Hepatocyte (in vitro differentiated cells): ENCODE data around the gene CAMKK1. TPM values are rescaled to one million over a fixed set of nuclear protein-coding genes. Genes with fewer than 3 reads are reported as not detected.
A peak's percentile ranks its signal among the peaks of the same experiment; 100 is the strongest.

ENCODE experiments used
- DNase-seq: peaks from one replicate; pipeline ENCODE4 v3.0.0-alpha.2; 2016; ENCODE audit warnings: low spot score
- H2AFZ ChIP-seq: fragments of 200-600 bp; sonication (generic); 2 replicates; pipeline ENCODE4 v1.6.0; 2016; ENCODE audit warnings: antibody characterized with exemption, mild to moderate bottlenecking
- H3K27ac ChIP-seq: fragments of 200-600 bp; sonication (generic); 2 replicates; pipeline ENCODE4 v1.5.1; 2016; ENCODE audit warnings: mild to moderate bottlenecking
- H3K27me3 ChIP-seq: fragments of 200-600 bp; sonication (generic); 2 replicates; pipeline ENCODE4 v1.6.1; 2016
- H3K36me3 ChIP-seq: fragments of 200-600 bp; sonication (generic); replicated peaks from 2 replicates; pipeline ENCODE4 v1.5.1; 2016; ENCODE audit warnings: low read depth; ENCODE audit not compliant: insufficient read depth
- H3K4me1 ChIP-seq: fragments of 200-600 bp; sonication (generic); 2 replicates; pipeline ENCODE4 v1.5.1; 2016; ENCODE audit warnings: mild to moderate bottlenecking, moderate library complexity; ENCODE audit not compliant: insufficient read depth
- H3K4me2 ChIP-seq: fragments of 200-600 bp; sonication (generic); 2 replicates; pipeline ENCODE4 v1.6.0; 2016
- H3K4me3 ChIP-seq: fragments of 200-600 bp; sonication (generic); 2 replicates; pipeline ENCODE4 v1.5.1; 2016; ENCODE audit warnings: mild to moderate bottlenecking
- H3K79me2 ChIP-seq: fragments of 200-600 bp; sonication (generic); 2 replicates; pipeline ENCODE4 v1.6.0; 2017; ENCODE audit warnings: mild to moderate bottlenecking
- H3K9me2 ChIP-seq: fragments of 200-600 bp; sonication (generic); replicated peaks from 2 replicates; pipeline ENCODE4 v1.6.0; 2017; ENCODE audit warnings: mild to moderate bottlenecking; ENCODE audit not compliant: insufficient read depth
- H3K9me3 ChIP-seq: fragments of 200-600 bp; sonication (generic); 2 replicates; pipeline ENCODE4 v1.5.1; 2016; ENCODE audit warnings: low read depth, mild to moderate bottlenecking
- H4K20me1 ChIP-seq: fragments of 200-600 bp; sonication (generic); 2 replicates; pipeline ENCODE4 v1.6.0; 2016; ENCODE audit warnings: mild to moderate bottlenecking; ENCODE audit not compliant: insufficient read depth, poor library complexity, severe bottlenecking
- EZH2 ChIP-seq: fragments of 200-600 bp; sonication (generic); IDR thresholded peaks from 2 replicates; pipeline ENCODE4 v1.6.1; 2016; ENCODE audit warnings: antibody characterized with exemption, mild to moderate bottlenecking, borderline replicate concordance
- EZH2phosphoT487 ChIP-seq: fragments of 200-600 bp; sonication (generic); IDR thresholded peaks from one replicate; pipeline ENCODE4 v1.6.1; 2018; ENCODE audit warnings: antibody characterized with exemption, mild to moderate bottlenecking, low read depth, moderate library complexity; ENCODE audit not compliant: unreplicated experiment, severe bottlenecking
- WGBS: methylation state at CpG from one replicate; pipeline ENCODE4 v1.1.6; 2016; ENCODE audit warnings: low lambda C conversion rate; ENCODE audit errors: missing lambda C conversion rate; 5-methylcytosine and 5-hydroxymethylcytosine counted together
- polyA plus RNA-seq: library from polyadenylated mRNA; unstranded; fragments of >200 nt; fragmentation: Nextera tagmentation; extraction: Ambion mirVana; gene quantifications from 2 replicates; pipeline ENCODE4 v1.2.1, GENCODE V29; 2016
- total RNA-seq: library from RNA; depleted of rRNA; stranded (reverse); fragments of >200 nt; gene quantifications from 2 replicates; pipeline ENCODE4 v1.2.3, GENCODE V29; 2014
- TF ChIP-seq, protein P1 (sequence below): fragments of 200-600 bp; sonication (generic); IDR thresholded peaks from 2 replicates; pipeline ENCODE4 v1.5.1; 2016; ENCODE audit warnings: antibody characterized with exemption, mild to moderate bottlenecking; ENCODE audit not compliant: poor library complexity

Gene CAMKK1
- total and polyA plus RNA-seq, 2 experiments from 2014 or later = 4.4 to 5.1 TPM

DNA sequence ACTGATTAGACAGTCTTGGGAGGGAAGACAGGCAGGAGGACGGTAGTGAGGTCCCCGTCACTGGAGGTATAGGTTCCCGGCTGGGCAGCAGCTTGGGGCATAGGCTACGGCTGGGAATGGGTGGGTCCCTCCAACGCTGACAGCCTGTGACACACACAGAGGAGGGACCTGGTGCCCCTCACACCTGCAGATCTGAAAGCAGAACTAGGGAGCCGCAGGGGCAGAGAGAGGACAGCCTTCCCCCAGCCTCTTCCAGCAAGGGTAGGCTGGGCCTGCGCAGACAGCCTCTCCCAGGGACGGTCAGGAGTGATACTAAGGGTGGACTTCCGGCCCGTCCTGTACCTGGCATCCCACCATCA lies 21.4 kb upstream of the CAMKK1 start:
- H3K27ac ChIP-seq = no peak overlapping the region
- DNase-seq = no peak

DNA sequence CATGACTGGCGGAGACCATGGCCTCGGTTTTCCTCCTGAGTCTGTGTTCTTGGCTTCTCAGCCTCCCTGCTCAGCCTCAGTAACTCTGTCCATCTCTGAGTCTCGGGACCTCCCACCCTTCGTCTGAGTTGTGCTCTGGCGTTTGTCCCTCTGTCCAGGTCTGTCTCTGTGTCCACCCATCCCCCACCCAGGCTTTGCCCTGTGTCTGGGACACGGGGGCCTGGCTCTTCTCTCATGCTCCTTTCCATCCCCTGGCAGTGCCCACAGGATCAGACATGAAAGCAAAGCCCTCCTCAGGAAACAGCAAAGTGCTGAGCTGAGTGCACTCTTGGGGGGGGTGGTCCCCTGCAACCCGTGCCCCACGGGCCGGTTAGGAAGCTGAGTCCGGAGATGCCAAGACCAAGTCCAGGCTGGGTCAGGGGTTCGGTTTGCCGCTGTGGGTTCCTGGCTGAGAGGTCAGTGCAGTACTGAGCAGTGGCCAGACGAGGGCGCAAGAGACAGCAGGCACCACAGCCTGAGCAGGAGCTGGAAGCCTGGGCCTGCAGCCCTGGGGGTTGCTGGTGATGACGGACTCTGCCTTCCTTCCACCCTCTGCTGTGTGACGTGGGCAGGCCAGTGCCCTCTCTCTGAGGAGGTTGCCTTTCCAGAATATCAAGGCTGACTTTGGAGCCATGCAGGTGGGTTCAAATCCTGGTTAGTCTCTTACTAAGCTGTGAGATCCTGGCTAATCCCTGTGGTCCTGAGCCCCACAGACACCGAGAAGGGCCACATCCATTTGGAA lies 20.9 kb upstream of the CAMKK1 start:
- Histone ChIP-seq H3K9me3 (no peaks in the 10 kb centered on the region), H3K27me3 (no peaks in the 10 kb centered on the region), H3K79me2 (no peaks in the 10 kb centered on the region), H3K4me1 (peaks cover 17% of the 10 kb centered on the region), H2AFZ (no peak overlapping the region), H3K4me2 (no peak overlapping the region), H4K20me1 (no peaks in the 10 kb centered on the region), H3K9me2 (no peaks in the 10 kb centered on the region), H3K27ac (no peak overlapping the region), H3K36me3 (no peaks in the 10 kb centered on the region), H3K4me3 (no peak overlapping the region)
- no peak for TF ChIP-seq EZH2
- TF ChIP-seq, protein P1, sequence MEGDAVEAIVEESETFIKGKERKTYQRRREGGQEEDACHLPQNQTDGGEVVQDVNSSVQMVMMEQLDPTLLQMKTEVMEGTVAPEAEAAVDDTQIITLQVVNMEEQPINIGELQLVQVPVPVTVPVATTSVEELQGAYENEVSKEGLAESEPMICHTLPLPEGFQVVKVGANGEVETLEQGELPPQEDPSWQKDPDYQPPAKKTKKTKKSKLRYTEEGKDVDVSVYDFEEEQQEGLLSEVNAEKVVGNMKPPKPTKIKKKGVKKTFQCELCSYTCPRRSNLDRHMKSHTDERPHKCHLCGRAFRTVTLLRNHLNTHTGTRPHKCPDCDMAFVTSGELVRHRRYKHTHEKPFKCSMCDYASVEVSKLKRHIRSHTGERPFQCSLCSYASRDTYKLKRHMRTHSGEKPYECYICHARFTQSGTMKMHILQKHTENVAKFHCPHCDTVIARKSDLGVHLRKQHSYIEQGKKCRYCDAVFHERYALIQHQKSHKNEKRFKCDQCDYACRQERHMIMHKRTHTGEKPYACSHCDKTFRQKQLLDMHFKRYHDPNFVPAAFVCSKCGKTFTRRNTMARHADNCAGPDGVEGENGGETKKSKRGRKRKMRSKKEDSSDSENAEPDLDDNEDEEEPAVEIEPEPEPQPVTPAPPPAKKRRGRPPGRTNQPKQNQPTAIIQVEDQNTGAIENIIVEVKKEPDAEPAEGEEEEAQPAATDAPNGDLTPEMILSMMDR = peak; percentile 92
- peak; percentile 85 for DNase-seq
- WGBS = 35% methylated on average over 17 of the region's 17 CpGs

More for the DNA sequence above, 21.4 kb upstream of the CAMKK1 start:
- 97% methylated on average over 10 of the region's 10 CpGs for WGBS
- Histone ChIP-seq H3K9me2 (no peaks in the 10 kb centered on the region), H3K4me2 (no peak overlapping the region), H4K20me1 (no peaks in the 10 kb centered on the region), H3K4me3 (no peak overlapping the region), H3K79me2 (no peaks in the 10 kb centered on the region), H3K4me1 (peaks cover 17% of the 10 kb centered on the region), H3K9me3 (no peaks in the 10 kb centered on the region), H2AFZ (no peak overlapping the region), H3K27me3 (no peaks in the 10 kb centered on the region), H3K36me3 (no peaks in the 10 kb centered on the region)
- TF ChIP-seq, protein P1 = no peak
- no peak for TF ChIP-seq EZH2phosphoT487
- no peak for TF ChIP-seq EZH2

- Histone ChIP-seq H3K9me2 (no peaks in the 10 kb centered on the region), H3K4me3 (no peak overlapping the region), H3K27me3 (no peaks in the 10 kb centered on the region), H2AFZ (no peak overlapping the region), H3K4me2 (no peak overlapping the region), H3K27ac (no peak overlapping the region), H3K36me3 (no peaks in the 10 kb centered on the region), H3K79me2 (no peaks in the 10 kb centered on the region), H4K20me1 (no peaks in the 10 kb centered on the region), H3K9me3 (no peaks in the 10 kb centered on the region), H3K4me1 (peaks cover 17% of the 10 kb centered on the region)
- no peak for DNase-seq
- TF ChIP-seq, protein P1 = no peak
- no peak for TF ChIP-seq EZH2phosphoT487
- TF ChIP-seq EZH2 = no peak
- 97% methylated on average over 2 of the region's 2 CpGs for WGBS
Measured at GRCh38 chr17:3912827-3913226, 20.0 kb upstream of the CAMKK1 start.
